CD14-positive monocyte (primary cell): ENCODE data around the gene COL9A2. TPM values are rescaled to one million over a fixed set of nuclear protein-coding genes. Genes with fewer than 3 reads are reported as not detected.
A peak's percentile ranks its signal among the peaks of the same experiment; 100 is the strongest.
"Not testable (repeated sequence)": the region's sequence is repeated elsewhere in the genome, so short reads cannot be mapped to it uniquely, and the experiment has no call there.

Experiments
- DNase-seq, 3 donors: peaks; one replicate each; pipeline ENCODE4 v3.0.0-alpha.2; 2011 to 2022
- H2AFZ ChIP-seq: 2 replicates; pipeline ENCODE4 v1.6.0; 2012; ENCODE audit warnings: mild to moderate bottlenecking, low read depth, low read length, inconsistent platforms; ENCODE audit not compliant: insufficient read depth, poor library complexity, severe bottlenecking
- H3K27ac ChIP-seq, 2 donors: 1 replicate in 1 of 2; 2 replicates in 1 of 2; pipeline ENCODE4 v1.5.1; 2012 to 2013; ENCODE audit warnings: low read length in 2 of 2, control low read depth in 1 of 2, inconsistent platforms in 1 of 2, low read depth in 1 of 2, mild to moderate bottlenecking in 1 of 2
- H3K27me3 ChIP-seq, 2 donors: one replicate each; pipeline versions ENCODE4 v1.6.0 to v1.6.1; 2011 to 2013; ENCODE audit warnings: low read length in 2 of 2; ENCODE audit not compliant: control insufficient read depth in 2 of 2, insufficient read depth in 2 of 2
- H3K36me3 ChIP-seq, 2 donors: replicated peaks in 1 of 2; 1 replicate in 1 of 2; 2 replicates in 1 of 2; pipeline versions ENCODE4 v1.5.1 to v1.6.1; 2012 to 2013; ENCODE audit warnings: low read length in 2 of 2, control low read depth in 1 of 2, inconsistent platforms in 1 of 2, mild to moderate bottlenecking in 1 of 2; ENCODE audit not compliant: insufficient read depth in 2 of 2, control insufficient read depth in 1 of 2
- H3K4me1 ChIP-seq, 2 donors: 1 replicate in 1 of 2; 2 replicates in 1 of 2; pipeline versions ENCODE4 v1.5.1 to v1.6.1; 2012 to 2013; ENCODE audit warnings: low read length in 2 of 2, control low read depth in 1 of 2, inconsistent platforms in 1 of 2, mild to moderate bottlenecking in 1 of 2, moderate library complexity in 1 of 2; ENCODE audit not compliant: insufficient read depth in 2 of 2, control insufficient read depth in 1 of 2
- H3K4me2 ChIP-seq: replicated peaks from 2 replicates; pipeline ENCODE3; 2012; ENCODE audit warnings: low read length, moderate library complexity, mild to moderate bottlenecking; ENCODE audit not compliant: poor library complexity, severe bottlenecking; ENCODE audit errors: extremely low read depth
- H3K4me3 ChIP-seq, 3 experiments: fragments of 200-600 bp in 1 of 3; sonication (generic) in 1 of 3; replicated peaks in 1 of 3; 1 replicate in 2 of 3; 2 replicates in 1 of 3; pipeline ENCODE4 v1.5.1; 2011 to 2013; ENCODE audit warnings: low read length in 3 of 3, mild to moderate bottlenecking in 3 of 3, control low read depth in 2 of 3, low read depth in 2 of 3, inconsistent platforms in 1 of 3, moderate library complexity in 1 of 3
- H3K79me2 ChIP-seq: 2 replicates; pipeline ENCODE4 v1.6.0; 2012; ENCODE audit warnings: mild to moderate bottlenecking, control low read depth, inconsistent platforms, low read length, moderate library complexity; ENCODE audit not compliant: insufficient read depth
- H3K9ac ChIP-seq: 2 replicates; pipeline ENCODE4 v1.6.0; 2017; ENCODE audit warnings: low read length, mild to moderate bottlenecking; ENCODE audit not compliant: insufficient read depth, poor library complexity, severe bottlenecking
- H3K9me3 ChIP-seq, 2 donors: replicated peaks in 1 of 2; 1 replicate in 1 of 2; 2 replicates in 1 of 2; pipeline versions ENCODE4 v1.5.1 to v1.6.1; 2012 to 2013; ENCODE audit warnings: low read length in 2 of 2, control low read depth in 1 of 2; ENCODE audit not compliant: control insufficient read depth in 1 of 2, insufficient read depth in 1 of 2
- H4K20me1 ChIP-seq: 2 replicates; pipeline ENCODE4 v1.6.0; 2012; ENCODE audit warnings: mild to moderate bottlenecking, low read length, control low read depth, moderate library complexity; ENCODE audit not compliant: insufficient read depth
- H3K27ac Mint-ChIP-seq, 7 donors: one replicate each; pipeline ENCODE4 v1.8.0; 2020; ENCODE audit warnings: mild to moderate bottlenecking in 7 of 7, mixed read lengths in 7 of 7, moderate library complexity in 6 of 7, inconsistent platforms in 2 of 7
- H3K27me3 Mint-ChIP-seq, 3 donors: one replicate each; pipeline ENCODE4 v1.8.0; 2021 to 2022; ENCODE audit warnings: low read depth in 3 of 3, mild to moderate bottlenecking in 3 of 3, mixed read lengths in 3 of 3, moderate library complexity in 3 of 3, inconsistent platforms in 1 of 3
- H3K36me3 Mint-ChIP-seq, 2 donors: one replicate each; pipeline ENCODE4 v1.8.0; 2020; ENCODE audit warnings: mixed read lengths in 2 of 2, inconsistent platforms in 1 of 2, mild to moderate bottlenecking in 1 of 2
- H3K4me1 Mint-ChIP-seq: one replicate; pipeline ENCODE4 v1.8.0; 2020; ENCODE audit warnings: mild to moderate bottlenecking, mixed read lengths
- H3K4me3 Mint-ChIP-seq, 2 donors: one replicate each; pipeline ENCODE4 v1.8.0; 2020; ENCODE audit warnings: mild to moderate bottlenecking in 2 of 2, mixed read lengths in 2 of 2, moderate library complexity in 1 of 2
- H3K9me3 Mint-ChIP-seq, 7 donors: one replicate each; pipeline ENCODE4 v1.8.0; 2020 to 2022; ENCODE audit warnings: mixed read lengths in 7 of 7, mild to moderate bottlenecking in 6 of 7, moderate library complexity in 6 of 7, inconsistent platforms in 2 of 7
- CTCF ChIP-seq: fragments of 200-600 bp; IDR thresholded peaks from one replicate; pipeline ENCODE4 v1.8.0; 2022; ENCODE audit warnings: antibody characterized with exemption, mild to moderate bottlenecking
- whole genome bisulfite sequencing: methylation state at CpG from one replicate; pipeline ENCODE4 v1.1.5; 2013; ENCODE audit warnings: missing lambda C conversion rate; ENCODE audit not compliant: insufficient coverage; 5-methylcytosine and 5-hydroxymethylcytosine counted together
- intact Hi-C, 2 donors: fragments of 100-400 bp; cut with micrococcal nuclease; formaldehyde crosslinking; loops; one replicate each; pipeline versions ENCODE4 v1.15.0 to v1.15.1; 2023
- polyA plus RNA-seq, 3 donors: library from polyadenylated mRNA; depleted of rRNA in 1 of 3; unstranded in 2 of 3; stranded (reverse) in 1 of 3; fragments of 300-500 nt in 2 of 3; fragments of >200 nt in 1 of 3; fragmentation: Illumina TruSeq in 2 of 3; gene quantifications; 1 replicate in 2 of 3; 2 replicates in 1 of 3; pipeline ENCODE4 v1.2.3, GENCODE V29; 2012 to 2021

The COL9A2 gene
- polyA plus RNA-seq, 3 donors = 2.0 to 24.3 (median 2.6) TPM

- peaks cover 66 to 77% of the 10 kb centered on the region in 2 donors for H3K4me1 ChIP-seq
- no peaks in the 10 kb centered on the region for H4K20me1 ChIP-seq
- H3K27ac ChIP-seq = peak overlapping the region; percentile 84 to 93
- peaks cover 1 to 6% (median 3%) of the 10 kb centered on the region in 7 donors for H3K9me3 Mint-ChIP-seq
- peaks cover 44% of the 10 kb centered on the region for H3K79me2 ChIP-seq
- H3K36me3 ChIP-seq = peaks cover 0 to 2% of the 10 kb centered on the region in 2 donors
- no peaks in the 10 kb centered on the region for H3K27me3 ChIP-seq
- intact Hi-C loops = loop anchor here (5.0 kb wide), 3 partner anchors 48 to 247 kb away; partner anchors contain the start of gene PPT1 (in 1 of the 2)
- H3K4me2 ChIP-seq = peak overlapping the region; percentile 82
- H3K36me3 Mint-ChIP-seq = peaks cover 10 to 17% of the 10 kb centered on the region in 2 donors
- H3K9ac ChIP-seq = peak overlapping the region; percentile 67
- no peaks in the 10 kb centered on the region for H3K9me3 ChIP-seq
- peaks cover 0 to 13% (median 1%) of the 10 kb centered on the region in 3 donors for H3K27me3 Mint-ChIP-seq
- H2AFZ ChIP-seq = peak overlapping the region; percentile 40
- DNase-seq = peak; percentile 82 to 87 (median 86)
- no peak for TF ChIP-seq CTCF
- peak overlapping the region; percentile 56 to 88 (median 84) for H3K4me3 ChIP-seq
- H3K4me3 Mint-ChIP-seq = peak overlapping the region; percentile 78 to 96
- peak overlapping the region; percentile 88 to 98 (median 96) for H3K27ac Mint-ChIP-seq
- peaks cover 76% of the 10 kb centered on the region for H3K4me1 Mint-ChIP-seq
- 15% methylated on average over 6 of the region's 6 CpGs for WGBS
These were observed 27.5 kb upstream of the COL9A2 start for GRCh38 chr1:40344597-40344996.

- peaks cover 25% of the 10 kb centered on the region for H3K79me2 ChIP-seq
- H3K9me3 Mint-ChIP-seq = peaks cover 5 to 13% (median 7%) of the 10 kb centered on the region in 7 donors
- H3K4me2 ChIP-seq = peak overlapping the region; percentile 45
- not testable (repeated sequence) for DNase-seq, H3K9me3 ChIP-seq, H4K20me1 ChIP-seq, H3K27me3 ChIP-seq, H3K36me3 ChIP-seq, H3K36me3 Mint-ChIP-seq, H2AFZ ChIP-seq
- intact Hi-C loops = loop anchor here (5.0 kb wide), 3 partner anchors 50 to 245 kb away; partner anchors contain the start of gene PPT1 (in 1 of the 2)
- peak overlapping the region in 1 of 3 experiments; percentile 75 for H3K4me3 ChIP-seq
- peak overlapping the region; percentile 91 to 98 (median 96) for H3K27ac Mint-ChIP-seq
- peak overlapping the region; percentile 80 to 93 for H3K27ac ChIP-seq
- H3K4me3 Mint-ChIP-seq = peak overlapping the region; percentile 51 to 75
- peaks cover 0 to 13% (median 1%) of the 10 kb centered on the region in 3 donors for H3K27me3 Mint-ChIP-seq
- H3K4me1 ChIP-seq = peaks cover 76 to 82% of the 10 kb centered on the region in 2 donors
- peaks cover 78% of the 10 kb centered on the region for H3K4me1 Mint-ChIP-seq
- H3K9ac ChIP-seq = peak overlapping the region; percentile 33
- no CpG with 5 or more reads among the region's 3 CpGs for WGBS
These were observed 25.3 kb upstream of the COL9A2 start for GRCh38 chr1:40342381-40342717.
